Skeletal muscle tissue (tissue), 5 donors: ENCODE measurements around the gene DUOX2. TPM values are rescaled to one million over a fixed set of nuclear protein-coding genes. Genes with fewer than 3 reads are reported as not detected.
"Not testable (repeated sequence)": the region's sequence is repeated elsewhere in the genome, so short reads cannot be mapped to it uniquely, and the experiment has no call there.

Experiments used
- H3K27ac ChIP-seq: one replicate; pipeline ENCODE4 v1.7.0; 2013; ENCODE audit warnings: mild to moderate bottlenecking, low read depth, low read length, inconsistent platforms
- H3K27me3 ChIP-seq, 3 donors: one replicate each; pipeline ENCODE4 v1.7.0; 2013; ENCODE audit warnings: low read length in 3 of 3; ENCODE audit not compliant: control insufficient read depth in 3 of 3, insufficient read depth in 3 of 3
- H3K36me3 ChIP-seq, 3 donors: one replicate each; pipeline ENCODE4 v1.7.0; 2013; ENCODE audit warnings: low read length in 3 of 3; ENCODE audit not compliant: control insufficient read depth in 3 of 3, insufficient read depth in 3 of 3
- H3K4me1 ChIP-seq, 3 donors: one replicate each; pipeline ENCODE4 v1.7.0; 2013; ENCODE audit warnings: low read length in 3 of 3, mild to moderate bottlenecking in 3 of 3; ENCODE audit not compliant: control insufficient read depth in 3 of 3, insufficient read depth in 3 of 3
- H3K4me3 ChIP-seq, 3 donors: one replicate each; pipeline ENCODE4 v1.7.0; 2013; ENCODE audit warnings: low read length in 3 of 3
- H3K9ac ChIP-seq, 3 donors: one replicate each; pipeline ENCODE4 v1.7.0; 2013; ENCODE audit warnings: low read length in 3 of 3, mild to moderate bottlenecking in 3 of 3, moderate library complexity in 2 of 3, low read depth in 1 of 3
- H3K9me3 ChIP-seq, 3 donors: one replicate each; pipeline ENCODE4 v1.7.0; 2013; ENCODE audit warnings: low read length in 3 of 3; ENCODE audit not compliant: control insufficient read depth in 3 of 3
- small RNA-seq: library from RNA; depleted of rRNA; stranded (forward); fragments of <200 nt; gene quantifications from one replicate; pipeline ENCODE3, GENCODE V24; 2014
- total RNA-seq: library from RNA; depleted of rRNA; stranded (reverse); fragments of >200 nt; gene quantifications from one replicate; pipeline ENCODE4 v1.2.3, GENCODE V29; 2014
- donor health status: Osteomylitis.

The DUOX2 gene
- total RNA-seq, 1 donor from 2014 or later = under 0.01 TPM

- Histone ChIP-seq H3K27ac (no peak overlapping the region), H3K4me1 (no peaks in the 10 kb centered on the region), H3K9me3 (peaks cover 0 to 2% (median 0%) of the 10 kb centered on the region in 3 donors), H3K36me3 (no peaks in the 10 kb centered on the region), H3K9ac (no peak overlapping the region), H3K4me3 (no peak overlapping the region), H3K27me3 (no peaks in the 10 kb centered on the region)
Observed at GRCh38 chr15:45048794-45049631, 65.0 kb downstream of the DUOX2 start.

- not testable (repeated sequence) for H3K9ac ChIP-seq, H3K27ac ChIP-seq
Observed at GRCh38 chr15:45048449-45048793, 65.6 kb downstream of the DUOX2 start.

GRCh38 chr15:45044270-45044669 lies 69.7 kb downstream of the DUOX2 start:
- not testable (repeated sequence) for H3K27ac ChIP-seq, H3K9ac ChIP-seq, H3K9me3 ChIP-seq, H3K27me3 ChIP-seq, H3K4me3 ChIP-seq, H3K36me3 ChIP-seq, H3K4me1 ChIP-seq

More at GRCh38 chr15:45048449-45048793, 65.6 kb downstream of the DUOX2 start:
- not testable (repeated sequence) for H3K27me3 ChIP-seq, H3K4me3 ChIP-seq, H3K9me3 ChIP-seq, H3K4me1 ChIP-seq, H3K36me3 ChIP-seq

- not testable (repeated sequence) for H3K9ac ChIP-seq, H3K27me3 ChIP-seq, H3K4me1 ChIP-seq, H3K4me3 ChIP-seq, H3K9me3 ChIP-seq, H3K27ac ChIP-seq, H3K36me3 ChIP-seq
Observed at GRCh38 chr15:45042859-45043258, 71.1 kb downstream of the DUOX2 start.

Small RNA genes within 50 kb of the gene (small RNA-seq; reads per million reads assigned to genes)
- not detected for gene RF00019

Other genes starting within 250 kb of the DUOX2 start
- gene TERB2, start 157.5 kb downstream of the DUOX2 start, total RNA-seq = not detected
- 1.6 TPM for gene SORD, start 91.0 kb downstream of the DUOX2 start, total RNA-seq
- not detected for gene DUOXA2, start 154 bp upstream of the DUOX2 start, total RNA-seq
- gene DUOXA1, start 15.7 kb upstream of the DUOX2 start, total RNA-seq = not detected
- under 0.01 TPM for gene DUOX1, start 15.8 kb upstream of the DUOX2 start, total RNA-seq
- 8.4 TPM for gene SHF, start 73.8 kb upstream of the DUOX2 start, total RNA-seq
- gene SLC28A2, start 138.1 kb upstream of the DUOX2 start, total RNA-seq = not detected